Stimulated activated CD4-positive, alpha-beta T cell treated with anti-CD3 and anti-CD28 coated beads, Interleukin-1b, Interleukin-23, amount 100 ng/mL, for 4 hours (primary cell): Measurements from ENCODE around the gene FNDC5.
A peak's percentile ranks its signal among the peaks of the same experiment; 100 is the strongest.

ENCODE experiments used
- DNase-seq, 2 donors: peaks; one replicate each; pipeline ENCODE4 v3.0.0-alpha.2; 2020; ENCODE audit warnings: low read depth in 2 of 2

Gene FNDC5

GRCh38 chr1:32865639-32866405 lies 4.9 kb downstream of the FNDC5 start:
- no peak for DNase-seq

GRCh38 chr1:32864375-32865019 lies 6.2 kb downstream of the FNDC5 start:
- DNase-seq = no peak

- DNase-seq = no peak
Observed at GRCh38 chr1:32863881-32864245, 6.8 kb downstream of the FNDC5 start.

- no peak for DNase-seq
Observed at GRCh38 chr1:32863218-32863880, 7.4 kb downstream of the FNDC5 start.

GRCh38 chr1:32861904-32862695 lies 8.6 kb downstream of the FNDC5 start:
- DNase-seq = no peak

GRCh38 chr1:32860566-32860965 lies 10.1 kb downstream of the FNDC5 start:
- no peak for DNase-seq

- no peak for DNase-seq
Observed at GRCh38 chr1:32859915-32860314, 10.8 kb downstream of the FNDC5 start.

- no peak for DNase-seq
Observed at GRCh38 chr1:32858791-32859190, 11.9 kb downstream of the FNDC5 start.

GRCh38 chr1:32858136-32858535 lies 12.6 kb downstream of the FNDC5 start:
- DNase-seq = no peak

GRCh38 chr1:32855861-32856617 lies 14.7 kb downstream of the FNDC5 start:
- DNase-seq = no peak

GRCh38 chr1:32848354-32849063 lies 22.2 kb downstream of the FNDC5 start:
- DNase-seq = no peak

GRCh38 chr1:32831878-32832277 lies 38.8 kb downstream of the FNDC5 start:
- DNase-seq = no peak

- DNase-seq = no peak
Observed at GRCh38 chr1:32830092-32830852, 40.4 kb downstream of the FNDC5 start.

GRCh38 chr1:32828341-32828740 lies 42.4 kb downstream of the FNDC5 start:
- no peak for DNase-seq

- DNase-seq = no peak
Observed at GRCh38 chr1:32825181-32825580, 45.5 kb downstream of the FNDC5 start.

GRCh38 chr1:32818804-32819541 lies 51.7 kb downstream of the FNDC5 start:
- no peak for DNase-seq

GRCh38 chr1:32817815-32818786 lies 52.6 kb downstream of the FNDC5 start:
- DNase-seq = peak in 1 of 2 donors; percentile 24
